ENCODE results near the gene SYT9. TPM values are rescaled to one million over a fixed set of nuclear protein-coding genes. Genes with fewer than 3 reads are reported as not detected.

Gene SYT9, protein sequence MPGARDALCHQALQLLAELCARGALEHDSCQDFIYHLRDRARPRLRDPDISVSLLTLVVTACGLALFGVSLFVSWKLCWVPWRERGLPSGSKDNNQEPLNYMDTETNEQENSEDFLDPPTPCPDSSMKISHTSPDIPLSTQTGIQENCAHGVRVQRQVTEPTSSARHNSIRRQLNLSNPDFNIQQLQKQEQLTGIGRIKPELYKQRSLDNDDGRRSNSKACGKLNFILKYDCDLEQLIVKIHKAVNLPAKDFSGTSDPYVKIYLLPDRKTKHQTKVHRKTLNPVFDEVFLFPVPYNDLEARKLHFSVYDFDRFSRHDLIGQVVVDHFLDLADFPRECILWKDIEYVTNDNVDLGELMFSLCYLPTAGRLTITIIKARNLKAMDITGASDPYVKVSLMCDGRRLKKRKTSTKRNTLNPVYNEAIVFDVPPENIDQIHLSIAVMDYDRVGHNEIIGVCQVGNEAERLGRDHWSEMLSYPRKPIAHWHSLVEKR
- total RNA-seq, result under 1 TPM in 3 of 4 donors, not detected in 1; 0.13 to 0.47 (median 0.15) TPM

DNA sequence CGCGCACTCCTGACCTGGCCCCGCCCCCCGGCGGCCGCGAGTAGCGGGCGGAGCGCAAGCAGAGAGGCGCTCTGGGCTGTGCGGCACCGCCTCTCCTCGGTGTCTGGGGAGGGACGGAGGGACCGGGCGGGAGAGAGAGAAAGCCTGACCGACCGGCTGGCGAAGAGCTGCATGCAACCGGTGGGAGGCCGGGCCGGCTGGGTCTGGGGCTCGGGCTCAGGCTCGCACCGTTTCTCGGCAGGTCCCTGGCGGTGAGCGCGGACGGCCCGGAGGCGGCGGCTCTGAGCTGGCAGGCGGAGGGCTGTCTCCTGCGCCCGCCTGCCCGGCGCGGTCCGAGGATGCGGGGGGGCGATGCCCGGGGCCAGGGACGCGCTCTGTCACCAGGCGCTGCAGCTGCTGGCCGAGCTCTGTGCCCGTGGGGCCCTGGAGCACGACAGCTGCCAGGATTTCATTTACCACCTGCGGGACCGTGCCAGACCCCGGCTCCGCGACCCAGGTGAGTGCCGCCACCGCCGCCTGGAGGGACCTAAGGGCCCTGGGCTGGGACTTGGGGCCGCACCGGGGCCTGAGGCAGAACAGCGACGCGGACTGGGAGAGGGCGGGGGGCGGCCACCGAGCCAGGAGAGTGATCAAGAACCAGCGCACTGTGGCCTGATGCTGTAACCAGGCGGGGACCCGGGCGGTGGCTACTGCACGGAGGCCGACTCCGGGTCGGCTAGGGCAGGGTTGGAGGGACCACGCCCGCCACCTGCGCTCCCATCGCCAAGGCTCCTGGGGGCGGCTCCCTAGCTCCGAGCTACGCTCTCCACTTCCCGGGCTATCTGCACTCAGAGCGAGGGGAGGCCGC is at the start of gene SYT9:
SYT9 (plus strand) TSS at position 69 of the 847 bp plus-strand sequence; CDS start at position 352, 283 bp downstream.
- Histone ChIP-seq H3K4me1 (peaks cover 0 to 17% (median 10%) of the 10 kb centered on the region in 3 donors), H3K27me3 (peaks cover 63% of the 10 kb centered on the region), H3K9me3 (peaks cover 0 to 3% (median 0%) of the 10 kb centered on the region in 3 donors), H3K27ac (no peak within 1 kb of the TSS), H3K4me3 (peak within 1 kb of the TSS; percentile 10 to 55), H3K36me3 (no peaks in the 10 kb centered on the region)
- WGBS, 2 donors (ENCODE audit: low coverage in 1 of 2), result 0% methylated on average over 1 to 2 of the region's 84 CpGs
- ATAC-seq, result peak; percentile 62
- TF ChIP-seq, protein P1, sequence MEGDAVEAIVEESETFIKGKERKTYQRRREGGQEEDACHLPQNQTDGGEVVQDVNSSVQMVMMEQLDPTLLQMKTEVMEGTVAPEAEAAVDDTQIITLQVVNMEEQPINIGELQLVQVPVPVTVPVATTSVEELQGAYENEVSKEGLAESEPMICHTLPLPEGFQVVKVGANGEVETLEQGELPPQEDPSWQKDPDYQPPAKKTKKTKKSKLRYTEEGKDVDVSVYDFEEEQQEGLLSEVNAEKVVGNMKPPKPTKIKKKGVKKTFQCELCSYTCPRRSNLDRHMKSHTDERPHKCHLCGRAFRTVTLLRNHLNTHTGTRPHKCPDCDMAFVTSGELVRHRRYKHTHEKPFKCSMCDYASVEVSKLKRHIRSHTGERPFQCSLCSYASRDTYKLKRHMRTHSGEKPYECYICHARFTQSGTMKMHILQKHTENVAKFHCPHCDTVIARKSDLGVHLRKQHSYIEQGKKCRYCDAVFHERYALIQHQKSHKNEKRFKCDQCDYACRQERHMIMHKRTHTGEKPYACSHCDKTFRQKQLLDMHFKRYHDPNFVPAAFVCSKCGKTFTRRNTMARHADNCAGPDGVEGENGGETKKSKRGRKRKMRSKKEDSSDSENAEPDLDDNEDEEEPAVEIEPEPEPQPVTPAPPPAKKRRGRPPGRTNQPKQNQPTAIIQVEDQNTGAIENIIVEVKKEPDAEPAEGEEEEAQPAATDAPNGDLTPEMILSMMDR (IDR thresholded peaks at IDR 0.05), result no peak
- TF ChIP-seq POLR2A (IDR thresholded peaks at IDR 0.05) (no peak), EP300 (IDR thresholded peaks at IDR 0.05) (no peak), POLR2AphosphoS5 (IDR thresholded peaks at IDR 0.05) (no peak)

DNA sequence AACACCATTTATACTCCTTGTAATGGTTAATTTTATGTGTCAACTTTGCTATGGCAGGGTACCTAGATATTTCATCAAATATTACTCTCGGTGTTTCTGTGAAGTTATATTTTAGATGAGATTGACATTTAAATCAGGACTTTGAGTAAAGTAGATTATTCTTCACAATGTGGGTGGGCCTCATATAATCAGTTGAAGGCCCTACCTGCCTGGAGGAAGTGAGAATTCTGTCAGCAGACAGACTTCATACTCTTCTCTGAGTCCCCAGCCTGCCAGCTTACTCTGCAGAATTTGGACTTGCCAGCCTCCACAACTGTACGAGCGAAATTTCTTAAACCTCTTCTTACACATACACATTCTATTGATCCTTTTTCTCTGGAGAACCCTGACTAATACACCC is 49.3 kb upstream of the SYT9 start:
- TF ChIP-seq EP300 (IDR thresholded peaks at IDR 0.05) (no peak), POLR2AphosphoS5 (IDR thresholded peaks at IDR 0.05) (no peak), POLR2A (IDR thresholded peaks at IDR 0.05) (no peak)
- TF ChIP-seq, protein P1 (IDR thresholded peaks at IDR 0.05), result no peak
- no peak for ATAC-seq
- no peaks in the 10 kb centered on the region for H3K9me3 ChIP-seq
- whole genome bisulfite sequencing, 2 donors (ENCODE audit: low coverage in 1 of 2), result 93% methylated on average over 3 of the region's 3 CpGs
- no peaks in the 10 kb centered on the region for H3K36me3 ChIP-seq
- no peak overlapping the region for H3K27ac ChIP-seq
- H3K4me1 ChIP-seq, result no peaks in the 10 kb centered on the region
- peaks cover 7% of the 10 kb centered on the region for H3K27me3 ChIP-seq
- H3K4me3 ChIP-seq, result no peak overlapping the region

DNA sequence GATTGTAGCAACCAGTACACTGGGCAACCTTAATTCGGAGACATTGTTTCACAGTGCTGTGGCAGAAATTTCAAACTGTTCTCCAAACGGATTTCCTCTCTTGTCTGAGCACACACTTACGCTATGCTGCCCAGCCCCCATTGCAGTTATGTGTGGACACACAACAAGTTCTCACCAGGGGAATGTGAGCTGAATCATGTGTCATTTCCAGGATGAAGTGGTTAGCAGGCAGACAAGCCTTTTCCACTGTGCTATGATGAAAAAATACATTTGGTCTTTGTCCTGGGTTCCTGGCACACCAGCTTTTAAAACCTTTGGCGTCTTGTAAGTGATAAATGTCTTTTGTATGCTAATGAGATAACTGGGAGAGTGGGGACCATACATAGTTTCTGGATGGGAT is 46.9 kb upstream of the SYT9 start:
- Histone ChIP-seq H3K36me3 (no peaks in the 10 kb centered on the region), H3K9me3 (no peaks in the 10 kb centered on the region), H3K4me3 (no peak overlapping the region), H3K27ac (no peak overlapping the region), H3K27me3 (peaks cover 7% of the 10 kb centered on the region), H3K4me1 (no peaks in the 10 kb centered on the region)
- ATAC-seq, result no peak
- TF ChIP-seq EP300 (IDR thresholded peaks at IDR 0.05), result no peak
- TF ChIP-seq POLR2A (IDR thresholded peaks at IDR 0.05), result no peak
- TF ChIP-seq, protein P1 (IDR thresholded peaks at IDR 0.05), result no peak
- WGBS, 2 donors (ENCODE audit: low coverage in 1 of 2), result 34 to 39% methylated on average over 3 to 4 of the region's 4 CpGs

DNA sequence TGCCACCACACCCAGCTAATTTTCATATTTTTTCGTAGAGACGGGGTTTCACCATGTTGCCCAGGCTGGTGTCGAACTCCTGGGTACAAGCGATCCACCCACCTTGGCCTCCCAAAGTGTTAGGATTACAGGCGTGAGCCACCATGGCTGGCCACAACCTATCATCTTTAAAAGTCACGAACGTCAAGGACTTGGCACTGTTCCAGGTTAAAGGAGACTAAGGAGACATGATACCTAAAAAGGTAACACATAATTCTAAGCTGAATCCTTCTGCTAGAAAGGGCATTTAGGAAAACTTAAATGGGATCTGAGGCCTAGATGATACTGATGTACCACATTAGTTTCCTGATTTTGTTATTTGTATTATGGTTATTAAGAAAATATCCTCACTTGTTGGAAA is 43.3 kb upstream of the SYT9 start:
- Histone ChIP-seq H3K27ac (no peak overlapping the region), H3K9me3 (no peaks in the 10 kb centered on the region), H3K27me3 (peaks cover 7% of the 10 kb centered on the region), H3K4me3 (no peak overlapping the region), H3K4me1 (no peaks in the 10 kb centered on the region), H3K36me3 (no peaks in the 10 kb centered on the region)
- TF ChIP-seq, protein P1 (IDR thresholded peaks at IDR 0.05), result no peak
- TF ChIP-seq EP300 (IDR thresholded peaks at IDR 0.05) (no peak), POLR2AphosphoS5 (IDR thresholded peaks at IDR 0.05) (no peak), POLR2A (IDR thresholded peaks at IDR 0.05) (no peak)
- WGBS, 2 donors (ENCODE audit: low coverage in 1 of 2), result 77% methylated on average over 3 to 7 of the region's 7 CpGs
- no peak for ATAC-seq
